ENCODE measurements around the gene PIGV.
"Not testable (repeated sequence)": the region's sequence is repeated elsewhere in the genome, so short reads cannot be mapped to it uniquely, and the experiment has no call there.

The PIGV gene

DNA sequence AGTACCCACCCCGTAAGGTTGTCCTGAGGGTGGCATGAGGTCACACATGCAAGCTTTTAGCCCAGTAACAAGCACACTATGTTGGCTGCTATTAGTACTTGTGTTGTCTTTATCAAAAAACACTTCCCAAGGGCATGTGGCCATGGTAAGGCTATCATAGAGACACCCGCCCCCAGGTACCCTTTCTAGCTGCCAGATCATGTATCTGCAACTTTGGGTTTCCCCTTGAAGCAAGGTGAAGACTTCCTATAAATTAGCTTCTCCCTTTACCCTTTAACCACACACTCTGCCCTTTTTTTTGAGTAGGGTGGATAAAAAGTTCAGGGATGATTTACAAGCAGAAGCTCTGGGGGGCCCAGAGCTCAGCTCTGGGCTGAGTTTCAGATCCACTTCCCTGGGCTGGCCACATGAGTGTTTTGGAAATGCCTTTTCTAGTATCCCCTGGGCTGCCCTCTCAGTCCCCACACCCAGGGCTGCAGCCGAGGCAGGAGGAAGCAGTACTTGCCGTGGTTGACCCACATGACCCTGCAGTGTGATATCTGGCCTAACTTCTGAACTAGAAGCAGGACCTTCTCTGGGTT is 40.8 kb downstream of the PIGV start:
- H3K27ac ChIP-seq = no peak overlapping the region
- TF ChIP-seq, protein P1, sequence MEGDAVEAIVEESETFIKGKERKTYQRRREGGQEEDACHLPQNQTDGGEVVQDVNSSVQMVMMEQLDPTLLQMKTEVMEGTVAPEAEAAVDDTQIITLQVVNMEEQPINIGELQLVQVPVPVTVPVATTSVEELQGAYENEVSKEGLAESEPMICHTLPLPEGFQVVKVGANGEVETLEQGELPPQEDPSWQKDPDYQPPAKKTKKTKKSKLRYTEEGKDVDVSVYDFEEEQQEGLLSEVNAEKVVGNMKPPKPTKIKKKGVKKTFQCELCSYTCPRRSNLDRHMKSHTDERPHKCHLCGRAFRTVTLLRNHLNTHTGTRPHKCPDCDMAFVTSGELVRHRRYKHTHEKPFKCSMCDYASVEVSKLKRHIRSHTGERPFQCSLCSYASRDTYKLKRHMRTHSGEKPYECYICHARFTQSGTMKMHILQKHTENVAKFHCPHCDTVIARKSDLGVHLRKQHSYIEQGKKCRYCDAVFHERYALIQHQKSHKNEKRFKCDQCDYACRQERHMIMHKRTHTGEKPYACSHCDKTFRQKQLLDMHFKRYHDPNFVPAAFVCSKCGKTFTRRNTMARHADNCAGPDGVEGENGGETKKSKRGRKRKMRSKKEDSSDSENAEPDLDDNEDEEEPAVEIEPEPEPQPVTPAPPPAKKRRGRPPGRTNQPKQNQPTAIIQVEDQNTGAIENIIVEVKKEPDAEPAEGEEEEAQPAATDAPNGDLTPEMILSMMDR (conservative IDR thresholded peaks at IDR 0.05) = no peak
- no peak for TF ChIP-seq ZFX (IDR thresholded peaks at IDR 0.05)

DNA sequence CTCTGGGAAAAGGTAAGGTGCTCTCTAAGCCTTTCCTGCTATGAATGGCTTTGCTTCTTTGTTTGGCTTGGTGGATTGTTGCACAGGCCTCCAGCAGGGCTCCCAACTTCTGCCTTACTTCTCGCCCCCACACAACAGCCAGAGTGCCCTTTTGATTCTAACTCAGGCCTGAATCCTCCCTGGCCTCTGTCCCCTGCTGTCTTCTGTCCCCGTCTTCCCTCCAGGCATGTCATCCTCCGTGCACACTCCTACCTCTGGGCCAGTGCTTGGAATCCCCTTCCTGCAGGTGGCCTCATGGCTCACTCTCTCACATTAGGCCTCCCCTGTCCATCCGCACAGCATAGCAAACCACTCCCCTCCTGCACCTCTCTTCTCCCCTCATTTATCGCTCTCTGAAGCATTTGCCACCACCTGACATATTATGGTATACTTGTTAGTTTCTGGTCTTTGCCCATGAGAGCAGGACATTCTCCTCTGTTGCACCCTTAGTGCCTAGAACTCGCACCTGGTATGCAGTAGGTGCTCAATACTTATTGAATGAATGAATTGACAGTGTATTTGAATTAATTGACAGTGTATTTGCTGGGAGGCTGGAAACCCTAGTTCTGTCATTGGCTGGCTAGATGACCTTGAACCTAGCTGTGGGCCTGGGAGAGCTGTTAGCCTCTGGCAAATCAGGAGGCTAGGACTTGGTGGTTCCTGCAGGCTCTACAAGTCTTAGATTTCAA is 41.6 kb downstream of the PIGV start:
- H3K27ac ChIP-seq = no peak overlapping the region
- TF ChIP-seq ZFX (IDR thresholded peaks at IDR 0.05) = no peak
- TF ChIP-seq, protein P1 (conservative IDR thresholded peaks at IDR 0.05) = no peak

DNA sequence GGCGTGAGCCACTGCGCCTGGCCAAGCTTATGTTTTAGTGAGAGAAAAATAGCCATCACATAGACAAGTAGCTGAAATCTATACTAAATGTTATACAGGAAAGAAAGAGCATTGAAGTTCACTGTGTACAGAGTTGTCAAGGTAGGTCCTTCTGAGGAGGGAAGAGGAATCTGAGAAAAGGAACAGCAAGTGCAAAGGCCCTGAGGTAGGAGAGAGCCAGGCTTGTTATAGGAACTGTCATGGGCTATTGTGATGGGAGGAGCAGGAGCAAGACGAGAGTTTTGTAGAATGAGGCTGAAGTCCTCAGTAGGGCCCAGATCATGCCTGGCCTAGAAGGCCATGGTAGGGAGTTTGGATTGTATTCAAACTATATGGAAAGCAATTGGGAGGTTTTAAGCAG is 43.3 kb downstream of the PIGV start:
- no peak overlapping the region for H3K27ac ChIP-seq
- TF ChIP-seq ZFX (IDR thresholded peaks at IDR 0.05) = no peak
- TF ChIP-seq, protein P1 (conservative IDR thresholded peaks at IDR 0.05) = no peak

DNA sequence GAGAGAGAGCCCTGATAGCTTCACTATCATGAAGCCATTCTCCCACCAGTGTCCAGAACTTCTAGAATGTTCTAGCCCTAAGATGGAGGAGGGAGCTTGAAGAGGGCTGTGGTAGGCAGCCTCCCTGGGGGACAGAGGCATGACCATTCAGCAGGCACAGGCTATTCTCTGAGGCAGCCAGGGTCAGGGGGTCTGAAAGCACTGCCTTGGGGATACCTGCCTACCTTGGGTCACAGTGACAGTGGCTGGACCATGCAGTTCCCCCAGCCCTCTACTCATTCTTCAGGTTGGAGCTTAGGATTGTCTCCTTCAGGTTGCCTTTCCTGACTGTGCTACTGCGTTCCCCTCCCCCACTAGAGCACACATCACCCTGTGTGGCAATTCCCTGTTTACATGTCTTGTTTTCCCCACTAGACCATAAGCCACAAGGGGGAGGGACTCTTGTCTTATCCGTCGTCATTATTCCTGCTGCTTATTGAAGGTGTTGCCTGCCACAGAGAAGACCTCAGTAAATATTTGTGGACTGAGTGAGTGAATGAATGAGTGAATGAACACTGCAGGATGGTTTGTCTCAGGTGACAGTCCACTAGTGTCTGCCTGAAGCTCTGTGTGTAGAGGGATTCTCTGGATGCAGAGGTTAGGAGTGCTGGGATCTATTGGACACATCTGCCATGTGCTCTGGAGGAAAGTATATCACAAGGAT is 43.9 kb downstream of the PIGV start:
- TF ChIP-seq ZFX (IDR thresholded peaks at IDR 0.05) = no peak
- TF ChIP-seq, protein P1 (conservative IDR thresholded peaks at IDR 0.05) = no peak
- H3K27ac ChIP-seq = no peak overlapping the region

DNA sequence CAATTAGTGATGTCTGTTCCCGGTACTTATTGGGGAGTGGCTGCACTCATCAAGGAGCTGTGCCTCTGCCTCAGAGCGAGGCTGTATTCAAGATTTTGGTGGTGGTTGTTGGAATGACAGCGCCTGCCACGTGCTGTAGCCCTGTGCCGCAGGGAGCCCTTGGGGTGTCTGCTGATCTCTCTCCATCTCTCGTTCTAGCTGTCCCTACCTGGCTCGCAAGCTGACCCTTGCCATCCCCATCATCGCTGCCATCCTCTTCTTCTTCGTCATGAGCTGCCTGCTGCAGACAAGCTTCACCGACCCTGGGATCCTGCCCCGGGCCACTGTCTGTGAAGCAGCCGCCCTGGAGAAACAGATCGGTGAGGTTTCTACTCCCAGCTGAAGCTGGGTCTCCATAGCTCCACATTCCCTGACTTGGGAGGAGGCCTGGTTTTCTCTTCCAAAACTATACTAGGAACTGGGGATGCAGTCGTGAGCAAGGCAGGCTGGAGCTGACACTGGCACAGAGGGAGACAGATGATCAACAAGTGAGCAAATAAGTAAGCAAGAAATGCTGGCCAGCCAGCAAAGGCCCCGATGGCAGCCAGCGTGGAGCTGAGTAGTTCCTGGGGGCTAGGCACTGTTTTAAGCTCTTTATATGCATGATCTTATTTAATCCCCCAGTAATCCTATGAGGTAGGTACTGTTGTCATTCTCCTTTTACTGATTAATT is 44.7 kb downstream of the PIGV start:
- no peak overlapping the region for H3K27ac ChIP-seq

DNA sequence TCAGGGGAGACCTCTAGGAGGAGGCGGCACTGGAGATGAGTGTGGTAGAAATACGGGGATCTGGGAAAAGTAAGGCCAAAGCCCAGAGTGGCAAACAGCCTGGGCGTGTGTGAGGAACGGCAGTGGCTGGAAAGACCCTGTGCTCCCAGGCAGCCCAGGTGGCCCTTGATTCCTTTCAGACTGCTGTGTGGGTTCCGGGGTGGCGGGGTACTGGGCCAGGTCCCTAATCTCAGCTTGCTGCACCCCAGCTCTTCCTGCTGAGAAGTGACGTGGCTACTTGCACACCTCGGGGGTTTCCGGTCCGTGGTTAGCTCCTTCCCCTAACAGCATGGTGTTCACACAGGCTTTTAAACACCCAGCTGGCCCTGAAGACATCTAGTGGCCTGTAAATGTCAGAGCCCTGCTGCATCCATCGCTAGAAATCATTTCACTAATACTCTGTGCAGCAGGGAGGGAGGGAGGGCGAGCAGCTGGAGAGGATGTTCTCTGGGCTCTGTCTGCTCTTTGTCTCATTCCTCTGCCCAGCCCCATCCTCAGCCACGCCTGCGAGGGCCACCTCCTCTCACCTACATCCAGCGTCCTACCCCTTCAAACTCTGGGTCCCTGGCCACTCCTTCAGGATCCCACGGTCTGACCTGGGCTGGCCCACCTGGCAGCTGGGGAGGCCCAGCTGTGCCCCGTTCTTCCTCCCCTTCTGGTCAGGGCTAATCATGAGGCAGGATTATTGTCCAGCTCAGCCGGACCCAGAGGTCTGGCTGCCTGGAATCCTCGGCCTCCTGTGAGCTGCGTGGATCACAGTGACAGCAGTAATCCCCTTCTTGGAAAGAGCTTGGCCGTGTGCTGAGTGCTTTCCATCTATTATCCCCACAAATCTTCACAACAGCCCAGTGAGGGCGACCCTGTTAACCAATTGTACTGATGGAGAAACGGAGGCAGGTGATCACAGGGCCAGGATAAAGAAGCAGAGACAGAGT is 46.0 kb downstream of the PIGV start:
- no peak overlapping the region for H3K27ac ChIP-seq
- TF ChIP-seq ZFX (IDR thresholded peaks at IDR 0.05) = no peak
- TF ChIP-seq, protein P1 (conservative IDR thresholded peaks at IDR 0.05) = no peak

More for the DNA sequence above, 44.7 kb downstream of the PIGV start:
- TF ChIP-seq, protein P1 (conservative IDR thresholded peaks at IDR 0.05) = no peak
- no peak for TF ChIP-seq ZFX (IDR thresholded peaks at IDR 0.05)

DNA sequence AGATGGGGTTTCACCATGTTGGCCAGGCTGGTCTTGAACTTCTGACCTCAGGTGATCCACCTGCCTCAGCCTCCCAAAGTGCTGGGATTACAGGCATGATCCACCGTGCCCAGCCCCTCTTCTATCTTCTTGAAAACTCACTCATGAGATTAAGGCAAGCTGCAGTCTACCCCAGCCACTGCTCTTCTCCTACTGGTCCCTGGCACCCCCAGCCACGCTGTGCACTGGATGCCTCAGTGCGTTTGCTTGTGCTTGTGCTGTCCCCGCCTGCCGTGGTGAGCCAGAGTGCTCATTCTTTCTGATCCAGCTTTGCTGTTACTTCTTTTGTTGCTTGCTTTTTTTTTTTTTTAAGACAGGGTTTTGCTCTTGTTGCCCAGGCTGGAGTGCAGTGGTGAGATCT is 49.9 kb downstream of the PIGV start:
- H3K27ac ChIP-seq = not testable (repeated sequence)

Data from C4-2B (cell line).